Eye (tissue), 1 donor: ENCODE measurements around the gene RPL37.
"Not testable (repeated sequence)": the region's sequence is repeated elsewhere in the genome, so short reads cannot be mapped to it uniquely, and the experiment has no call there.

Experiments used
- DNase-seq: peaks from one replicate; pipeline ENCODE4 v3.0.0-alpha.2; 2015

Gene RPL37

DNA sequence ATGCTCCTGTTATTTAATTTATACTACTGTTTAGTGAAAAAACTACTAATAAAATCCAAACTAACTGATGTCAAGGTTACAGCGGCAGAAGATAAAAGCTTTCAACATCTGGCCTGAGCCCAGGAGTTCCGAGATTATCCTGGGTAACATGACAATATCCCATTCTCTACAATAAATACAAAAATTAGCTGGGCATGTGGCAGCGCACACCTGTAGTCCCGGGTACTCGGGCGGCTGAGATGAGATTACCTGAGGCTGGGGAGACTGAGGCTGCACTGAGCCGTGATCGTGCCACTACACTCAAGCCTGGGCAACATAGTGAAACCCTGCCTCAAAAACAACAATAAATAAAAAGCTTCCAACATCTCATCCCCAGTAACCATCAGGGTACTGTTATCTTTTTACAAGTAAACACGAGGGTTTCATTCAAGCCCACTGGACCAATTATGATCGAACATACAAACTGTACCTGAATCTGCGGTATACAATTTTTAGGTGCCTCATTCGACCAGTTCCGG lies 1.3 kb downstream of the RPL37 start:
- no peak for DNase-seq

DNA sequence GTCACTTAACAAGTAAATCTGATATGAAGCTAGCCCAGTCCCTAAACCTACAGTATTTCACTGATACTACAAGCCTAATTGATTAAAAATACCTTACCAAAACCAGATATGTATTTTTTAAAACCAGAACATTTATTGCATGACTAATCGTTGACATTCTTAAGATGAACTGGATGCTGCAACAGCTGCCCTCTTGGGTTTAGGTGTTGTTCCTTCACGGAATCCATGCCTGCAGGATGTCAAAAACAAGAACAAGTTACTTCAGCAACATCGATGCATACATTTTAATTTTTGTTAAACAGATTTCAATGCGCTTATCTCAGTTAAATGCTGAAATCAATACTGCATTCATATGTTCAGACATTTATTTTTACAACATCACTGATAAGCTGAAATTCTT lies 2.7 kb downstream of the RPL37 start:
- no peak for DNase-seq

DNA sequence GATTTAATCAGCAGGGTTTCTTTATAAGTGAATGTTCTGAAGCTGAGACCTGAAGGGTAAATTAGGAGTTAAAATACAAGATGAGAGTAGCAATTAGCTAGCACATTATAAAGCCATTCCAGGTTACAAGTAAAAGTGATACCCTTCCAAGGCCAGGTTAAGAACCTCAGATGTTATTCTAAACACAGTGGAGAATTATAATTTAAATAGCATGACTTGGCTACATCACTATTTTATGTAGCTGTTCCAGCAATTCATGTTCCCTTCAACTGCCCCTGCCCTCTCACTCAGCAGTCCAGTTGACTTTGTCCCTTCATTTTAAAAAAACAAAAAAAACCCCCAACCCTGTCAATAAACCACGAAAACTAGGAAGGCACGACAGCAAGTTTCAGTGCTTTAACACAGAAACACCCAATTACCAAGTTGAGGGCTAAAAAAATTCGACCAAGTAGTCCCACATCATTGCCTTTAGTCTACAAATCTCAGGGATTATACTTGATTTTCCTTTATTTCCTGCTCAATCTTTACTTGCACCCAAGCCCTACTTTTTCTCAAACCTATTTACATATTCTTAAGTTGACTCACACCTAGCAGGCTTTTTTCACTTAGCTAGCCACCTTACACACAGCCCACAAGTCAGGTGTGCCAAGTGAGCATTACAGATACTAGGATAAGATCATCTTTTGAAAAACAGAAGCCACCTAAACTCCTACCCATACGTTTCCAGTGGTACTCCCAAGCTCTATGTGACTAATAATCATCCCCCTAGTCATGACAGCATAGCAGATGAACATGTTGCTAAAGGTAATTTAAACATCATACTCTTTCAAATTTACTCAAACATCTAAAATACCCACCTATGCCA lies 3.4 kb downstream of the RPL37 start:
- DNase-seq: no peak

DNA sequence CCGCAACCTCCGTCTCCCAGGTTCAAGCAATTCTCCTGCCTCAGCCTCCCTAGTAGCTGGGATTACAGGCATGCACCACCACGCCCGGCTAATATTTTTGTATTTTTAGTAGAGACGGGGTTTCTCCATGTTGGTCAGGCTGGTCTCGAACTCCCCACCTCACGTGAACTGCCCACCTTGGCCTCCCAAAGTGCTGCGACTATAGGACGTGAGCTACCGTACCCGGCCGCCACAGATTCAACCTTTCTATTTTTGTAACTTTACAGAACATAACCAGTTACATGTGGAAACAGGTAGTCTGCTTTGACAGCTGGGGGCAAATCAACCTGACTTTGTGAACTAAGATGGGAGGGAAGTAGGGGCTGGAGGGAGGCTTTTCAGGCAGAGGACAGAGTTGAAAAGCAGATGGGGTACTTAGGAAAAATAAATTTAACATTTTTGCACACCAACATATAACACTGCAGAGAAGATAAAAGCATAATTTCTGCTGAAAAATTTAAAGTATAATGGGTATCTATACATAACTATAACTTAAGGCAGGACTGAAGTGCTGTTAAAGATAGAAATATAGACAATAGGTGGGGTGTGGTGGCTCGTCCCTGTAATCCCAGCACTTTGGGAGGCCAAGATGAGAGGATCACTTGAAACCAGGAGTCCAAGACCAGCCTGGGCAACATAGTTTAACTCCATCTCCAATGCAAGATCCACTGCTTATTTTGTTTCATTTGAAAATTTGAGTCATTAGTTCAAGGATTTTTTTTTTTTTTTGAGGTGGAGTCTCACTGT lies 5.1 kb downstream of the RPL37 start:
- no peak for DNase-seq

DNA sequence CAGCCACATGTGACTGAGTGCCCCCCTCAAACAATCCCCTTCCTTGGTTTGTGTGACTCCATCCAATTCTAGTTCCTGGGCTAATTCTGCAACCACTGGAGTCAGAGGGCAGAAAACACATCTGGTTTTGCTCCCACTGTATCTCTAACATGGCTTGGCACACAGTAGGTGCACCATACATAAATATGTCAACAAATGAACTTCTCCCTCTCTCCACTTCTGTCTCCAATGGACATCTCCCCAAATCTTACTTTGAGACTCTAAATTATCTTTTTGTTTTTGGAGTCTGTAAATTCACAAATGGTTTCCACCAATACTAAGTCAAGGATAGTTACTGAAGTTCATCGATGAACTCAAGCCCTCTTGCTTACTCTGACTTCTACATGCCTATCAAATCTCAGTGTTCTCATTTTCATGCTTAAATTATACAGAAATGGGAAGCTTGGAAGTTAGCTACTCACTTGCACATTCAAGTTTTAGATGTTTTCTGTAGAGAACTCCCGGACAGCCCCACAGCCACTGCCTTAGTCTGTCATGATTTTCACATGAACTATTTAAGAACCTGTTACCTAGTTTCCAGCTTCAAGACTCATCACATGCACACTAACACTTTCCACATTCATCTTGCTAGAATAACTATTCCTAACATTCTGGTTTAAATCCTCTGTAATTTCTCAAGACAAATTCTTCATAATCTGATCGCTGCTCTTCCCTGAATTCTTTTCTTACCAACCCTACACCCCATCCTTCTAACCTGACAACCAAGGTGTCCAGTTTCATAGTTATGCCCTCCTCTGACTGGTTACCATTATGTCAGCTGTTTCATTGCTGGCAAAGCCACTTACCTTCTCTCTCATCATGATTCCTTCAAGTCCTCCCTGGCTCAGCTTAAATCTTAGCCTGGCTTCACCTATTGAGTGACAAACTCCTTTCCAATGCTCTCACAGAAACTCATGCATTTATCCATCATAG lies 6.0 kb downstream of the RPL37 start:
- no peak for DNase-seq

DNA sequence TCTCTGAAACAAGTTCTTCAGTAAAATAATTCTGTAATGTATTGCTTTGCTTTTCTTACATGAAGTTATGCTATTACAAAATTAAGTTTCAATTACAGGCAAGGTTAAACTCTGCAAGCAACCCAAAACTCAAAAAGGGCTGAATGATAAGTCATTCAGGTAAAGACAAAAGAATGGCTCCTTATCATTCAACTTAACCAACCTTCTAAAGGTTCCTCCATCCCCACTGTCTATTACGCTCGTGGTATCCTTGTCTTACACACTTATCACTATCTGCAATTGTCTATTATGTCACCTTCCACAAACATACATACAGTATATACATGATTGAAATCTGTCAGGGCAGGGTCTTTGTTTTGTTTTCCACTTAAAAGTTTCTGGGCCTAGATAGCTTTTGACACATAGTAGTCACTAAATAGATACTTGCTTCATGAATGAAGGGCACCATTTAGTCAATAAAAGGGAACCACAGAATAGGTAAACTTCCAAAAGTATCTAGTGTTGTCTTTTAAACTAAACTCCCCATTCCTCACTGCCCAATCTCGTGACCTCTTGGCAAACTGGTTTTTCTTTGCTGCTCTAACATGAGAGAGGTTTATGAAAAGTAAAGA lies 6.9 kb downstream of the RPL37 start:
- DNase-seq: no peak

DNA sequence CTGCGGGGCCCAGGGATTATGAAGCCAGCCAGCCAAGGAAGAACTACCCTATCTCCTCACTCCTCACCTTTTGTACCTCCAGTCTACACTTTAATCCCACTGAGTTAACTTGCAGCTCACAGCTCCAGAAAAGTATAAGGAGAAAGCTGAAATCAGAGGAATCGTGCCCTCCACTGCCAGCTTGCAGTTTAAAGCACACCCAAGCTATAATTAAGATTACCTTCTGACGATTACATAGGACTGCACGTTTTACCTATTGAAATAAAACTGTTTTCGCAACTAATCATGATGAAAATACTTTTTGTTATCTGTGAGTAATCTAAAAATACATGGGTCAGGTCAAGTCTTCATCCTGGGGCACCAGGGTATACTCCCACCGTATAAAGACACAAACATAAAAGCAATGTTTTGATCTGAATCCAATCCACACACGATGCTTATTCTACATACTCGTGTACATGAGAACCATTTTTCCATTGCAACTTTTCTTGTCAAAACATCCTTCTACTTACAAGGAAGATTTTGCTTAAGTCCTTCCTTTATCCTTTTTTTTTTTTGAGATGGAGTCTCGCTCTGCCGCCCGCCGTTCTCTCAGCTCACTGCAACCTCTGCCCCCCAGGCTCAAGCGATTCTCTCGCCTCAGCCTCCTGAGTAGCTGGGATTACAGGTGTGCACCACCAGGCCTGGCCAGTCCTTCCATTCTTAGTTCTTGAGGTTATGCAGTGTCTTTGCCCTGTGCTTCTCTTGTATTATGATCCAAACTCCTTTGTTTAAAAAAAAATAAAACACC lies 7.6 kb downstream of the RPL37 start:
- no peak for DNase-seq

DNA sequence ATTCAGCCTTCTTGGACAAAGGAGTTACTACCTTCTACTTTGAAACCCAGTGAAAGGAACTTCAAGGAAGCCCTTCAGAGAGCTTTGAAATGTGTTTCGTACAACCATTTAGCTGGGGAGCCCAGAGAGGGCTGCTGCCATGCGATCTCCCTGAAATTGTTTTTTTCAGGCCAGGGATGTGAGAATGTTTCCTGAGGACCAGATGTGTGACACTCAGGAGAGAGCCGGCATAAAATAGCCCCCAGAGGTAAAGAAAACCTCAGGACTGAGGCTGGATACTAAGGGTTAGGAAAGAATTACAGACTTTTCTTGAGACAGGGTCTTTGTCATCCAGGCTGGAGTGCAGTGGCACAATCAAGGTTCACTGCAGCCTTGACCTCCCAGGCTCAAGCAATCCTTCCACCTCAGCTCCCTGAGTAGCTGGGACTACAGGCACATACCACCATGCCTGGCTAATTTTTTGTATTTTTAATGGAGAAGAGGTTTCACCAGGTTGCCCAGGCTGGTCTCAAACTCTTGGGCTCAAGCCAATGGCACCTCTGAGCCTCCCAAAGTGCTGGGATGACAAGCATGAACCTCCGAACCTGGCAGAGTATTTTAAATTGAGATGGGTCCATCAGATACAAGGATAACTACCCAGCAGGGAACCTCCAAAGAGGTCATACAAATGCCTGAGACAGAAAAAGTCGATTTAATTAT lies 8.4 kb downstream of the RPL37 start:
- DNase-seq: no peak

DNA sequence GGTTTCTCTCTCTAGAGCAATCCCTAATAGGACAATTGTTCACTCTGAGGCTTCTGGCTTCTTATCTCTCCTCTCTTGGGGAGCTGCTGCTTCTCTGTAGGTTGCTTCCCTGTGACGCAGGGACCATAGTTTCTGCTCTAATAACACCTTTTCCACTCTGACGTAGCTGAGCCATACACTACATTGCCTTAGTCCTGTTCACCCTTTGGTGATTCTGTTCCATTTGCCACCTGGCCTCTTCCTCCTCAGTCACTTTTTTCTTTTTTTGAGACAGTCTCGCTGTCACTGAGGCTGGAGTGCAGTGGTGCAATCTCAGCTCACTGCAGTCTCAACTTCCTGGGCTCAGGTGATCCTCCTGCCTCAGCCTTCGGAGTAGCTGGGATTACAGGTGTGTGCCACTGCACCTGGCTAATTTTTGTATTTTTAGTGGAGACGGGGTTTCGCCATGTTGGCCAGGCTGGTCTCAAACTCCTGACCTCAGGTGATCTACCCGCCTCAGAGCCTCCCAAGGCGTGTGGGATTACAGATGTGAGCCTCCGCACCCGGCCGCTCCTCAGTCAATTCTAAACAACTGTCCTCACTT lies 9.5 kb downstream of the RPL37 start:
- DNase-seq: not testable (repeated sequence)

DNA sequence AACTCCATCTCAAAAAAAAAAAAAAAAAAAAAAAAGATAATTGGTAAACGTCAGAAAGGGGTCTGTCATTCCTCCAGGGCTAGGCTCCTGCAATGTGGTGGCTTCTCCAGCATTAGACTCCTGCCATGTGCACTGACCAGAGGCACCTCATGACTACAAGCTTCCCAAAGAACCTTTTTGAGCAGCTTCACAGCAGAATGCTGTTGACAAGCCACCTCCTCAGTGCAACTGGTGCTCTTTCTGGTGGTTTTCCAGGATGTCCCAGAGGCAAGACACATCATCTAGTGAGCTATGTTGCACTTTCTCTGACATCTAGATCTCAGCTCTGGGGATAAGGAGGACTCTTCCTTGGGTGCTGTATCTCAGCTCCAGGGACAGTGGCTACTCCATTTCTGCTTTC lies 11.6 kb downstream of the RPL37 start:
- DNase-seq: no peak

DNA sequence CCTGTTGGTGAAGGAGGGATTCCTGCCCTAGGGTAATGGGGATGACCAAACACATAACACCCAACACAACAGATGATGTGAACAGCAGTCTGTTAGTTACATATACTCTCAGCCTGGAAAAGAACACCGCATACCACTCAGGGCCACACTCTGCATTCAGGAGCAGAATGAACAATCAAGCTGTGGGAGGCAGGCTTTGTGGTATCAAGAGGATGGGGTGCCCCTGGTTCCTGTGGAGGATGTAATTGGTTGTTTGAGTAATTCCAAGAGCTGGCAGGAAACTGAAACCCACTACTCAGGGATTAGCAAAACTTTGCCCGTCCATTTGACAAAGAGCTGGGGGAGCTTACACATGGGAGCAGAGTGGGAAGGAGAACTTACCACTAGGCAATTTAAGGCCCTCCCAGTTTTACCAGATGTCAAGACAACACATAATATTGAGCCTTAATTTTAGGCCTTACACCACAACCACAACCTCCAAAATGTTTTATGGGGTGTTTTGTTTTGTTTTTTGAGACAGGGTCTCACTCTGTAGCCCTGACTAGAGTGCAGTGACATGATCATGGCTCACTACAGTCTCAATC lies 21.2 kb downstream of the RPL37 start:
- DNase-seq: no peak

DNA sequence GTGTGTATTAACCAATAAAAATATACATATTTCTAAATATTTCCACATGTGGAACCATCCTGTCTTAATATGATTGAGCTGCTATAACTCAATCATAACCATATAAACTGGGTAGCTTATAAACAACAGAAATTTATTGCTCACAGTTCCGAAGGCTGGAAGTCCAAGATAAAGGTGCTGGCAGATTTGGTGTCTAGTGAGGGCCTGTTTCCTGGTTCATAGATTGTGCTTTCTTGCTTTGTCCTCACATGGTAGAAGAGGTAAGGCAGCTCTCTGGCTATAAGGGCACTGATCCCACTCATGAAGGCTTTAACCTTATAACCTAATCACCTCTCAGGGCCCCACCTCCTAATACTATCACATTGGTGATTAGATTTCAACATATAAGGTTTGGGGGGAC lies 22.9 kb downstream of the RPL37 start:
- no peak for DNase-seq

DNA sequence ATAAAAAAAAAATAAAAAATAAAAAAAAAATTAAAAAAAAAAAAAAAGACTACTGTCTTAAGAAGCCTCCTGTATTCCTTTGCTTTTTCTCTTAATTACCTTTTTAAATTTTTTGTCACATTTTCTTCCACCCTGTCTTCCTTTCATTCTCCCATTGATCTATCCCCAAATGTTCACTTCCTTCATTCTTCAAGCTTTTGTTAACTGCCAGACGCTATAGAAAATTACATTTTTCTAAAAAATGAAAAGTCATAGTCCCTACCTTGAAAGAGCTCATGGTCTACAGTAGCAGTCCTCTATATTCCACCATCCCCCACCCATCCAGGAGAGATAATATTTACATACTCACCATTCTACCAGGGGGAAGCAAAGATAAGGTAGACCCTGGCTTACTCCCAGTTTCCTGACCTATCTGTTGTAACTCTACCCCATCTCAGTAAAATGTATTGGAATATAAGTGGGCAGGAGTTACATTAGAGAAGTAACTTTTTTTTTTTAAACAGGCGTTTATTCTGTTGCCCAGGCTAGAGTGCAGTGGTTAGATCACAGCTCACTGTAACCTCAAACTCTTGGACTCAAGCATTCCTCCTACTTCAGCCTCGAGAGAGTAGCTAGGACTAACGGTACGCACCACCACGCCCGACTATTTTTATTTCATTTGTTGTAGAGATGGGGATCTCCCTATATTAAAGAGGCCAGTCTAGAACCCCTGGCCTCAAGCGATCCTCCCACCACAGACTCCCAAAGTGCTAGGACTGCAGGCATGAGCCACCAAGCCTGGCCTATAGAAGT lies 33.1 kb downstream of the RPL37 start:
- no peak for DNase-seq

DNA sequence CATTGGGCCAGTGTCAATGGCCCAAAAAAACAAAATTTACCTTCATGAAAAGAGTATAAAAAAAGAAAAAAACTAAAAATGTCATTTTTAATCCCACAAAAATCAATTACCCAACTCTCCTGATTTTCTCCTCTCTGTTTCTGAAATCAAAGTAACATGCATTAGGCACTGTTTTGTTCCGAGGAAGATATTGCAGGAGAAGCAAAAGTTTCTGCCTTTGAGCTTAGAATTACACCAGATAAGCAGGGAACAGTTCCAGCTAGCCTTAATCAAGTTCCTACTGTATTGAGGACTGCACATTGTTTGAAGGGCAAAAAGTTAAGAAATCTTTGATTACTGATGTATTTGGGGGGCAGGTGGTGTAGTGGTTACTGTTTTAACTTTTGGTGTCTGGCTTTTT lies 35.8 kb downstream of the RPL37 start:
- peak; percentile 20 for DNase-seq

DNA sequence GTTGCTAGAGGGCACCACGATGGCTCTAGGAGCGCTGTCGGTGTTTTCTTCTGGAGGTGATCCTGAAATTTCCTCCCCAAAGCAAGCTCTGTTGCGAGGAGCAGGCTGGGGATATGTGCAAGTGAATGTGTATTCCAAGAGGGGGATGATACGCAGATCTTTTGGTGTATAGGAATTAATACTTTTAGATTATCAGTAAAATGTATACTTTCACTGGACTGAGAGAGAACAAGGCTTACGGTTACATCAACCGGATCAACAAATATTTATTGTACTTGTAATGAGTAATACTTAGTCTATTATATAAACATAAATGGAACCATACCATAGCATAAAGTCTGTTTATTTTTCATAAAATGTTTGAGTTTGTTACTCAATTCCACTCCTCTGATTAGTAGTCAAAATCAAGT lies 36.2 kb downstream of the RPL37 start:
- DNase-seq: no peak

DNA sequence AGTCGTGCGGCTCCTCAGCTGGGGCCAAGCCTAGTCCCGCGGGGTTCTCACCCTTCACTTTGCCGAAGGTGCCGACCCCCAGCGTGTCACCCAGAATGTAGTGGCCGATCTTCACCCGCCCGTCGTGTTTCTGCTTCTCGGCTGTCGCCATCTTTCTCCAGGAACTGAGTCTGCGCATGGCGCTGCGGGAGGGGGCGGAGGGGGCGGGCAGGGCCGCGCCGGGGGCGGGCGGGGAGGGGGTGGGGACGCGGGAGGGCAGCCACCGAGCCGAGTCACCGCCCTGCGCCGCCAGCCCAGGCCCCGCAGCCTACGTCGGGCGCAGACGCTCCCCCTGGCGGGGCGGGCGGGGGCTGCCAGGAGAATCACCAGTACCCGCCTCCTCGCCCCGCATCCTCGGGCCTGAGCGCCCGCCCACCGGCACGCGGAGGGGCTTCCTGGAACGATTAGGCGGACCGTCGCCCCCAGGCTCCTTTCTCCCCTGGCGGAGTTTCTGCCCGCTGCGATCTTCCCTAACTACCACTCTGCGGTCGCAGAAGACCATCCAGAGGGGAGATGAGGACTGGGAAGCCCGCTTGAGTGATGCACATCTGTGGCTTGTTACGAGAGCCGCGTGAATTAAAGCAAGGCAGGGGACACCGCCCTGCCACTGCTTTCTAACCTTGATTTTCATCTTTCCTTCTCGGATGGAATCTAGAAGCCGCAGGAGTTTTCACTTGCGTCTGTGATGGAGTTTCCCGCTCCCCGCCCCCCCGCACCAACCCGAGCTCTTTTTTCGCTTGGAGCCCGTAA lies 36.8 kb downstream of the RPL37 start, which contains the start of gene PRKAA1:
TSS of gene PRKAA1 (minus strand) at position 363 of the 789 bp plus-strand sequence. CDS start at position 178, 185 bp downstream.
- DNase-seq: peak; percentile 96

DNA sequence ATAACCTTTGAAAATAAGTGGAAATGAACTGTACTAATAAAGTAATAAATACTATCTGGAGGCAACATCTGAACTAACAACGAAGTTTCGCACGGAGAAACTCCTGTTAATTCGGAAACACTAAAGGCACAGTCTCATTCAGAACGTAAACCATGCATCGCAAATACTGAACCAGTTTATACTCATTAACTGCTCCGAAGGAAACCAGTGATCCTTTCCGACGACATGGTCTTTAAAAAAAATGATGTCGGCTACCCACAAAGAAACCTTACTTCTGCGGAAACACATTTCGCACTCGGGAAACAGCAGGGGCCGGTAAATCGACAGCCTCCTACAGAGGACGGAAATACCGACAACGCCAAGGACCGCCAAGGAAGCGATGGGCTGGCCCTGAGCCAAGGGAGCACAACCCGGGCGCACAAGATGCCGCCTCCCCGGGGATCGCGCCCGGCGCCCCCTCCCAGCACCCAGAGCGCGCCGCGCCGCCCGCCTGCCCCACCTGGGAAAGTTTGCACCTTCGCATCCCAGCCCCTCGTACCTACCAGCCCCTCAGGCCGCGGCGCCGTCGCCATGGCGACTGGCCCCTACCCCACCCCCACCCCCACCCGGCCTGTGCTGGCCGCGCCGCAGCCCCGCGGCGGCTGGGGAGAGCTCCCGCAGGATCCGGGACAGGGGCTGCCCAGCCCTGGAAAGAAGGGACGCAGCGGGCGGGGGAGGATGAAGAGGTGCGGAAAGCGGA lies 37.6 kb downstream of the RPL37 start:
- DNase-seq: peak; percentile 86
